ENCODE results near the gene IL17RC.

Gene IL17RC

GRCh38 chr3:9945358-9945757 is 28.5 kb downstream of the IL17RC start:
- no peak for DNase-seq (ENCODE audit: low spot score)
- TF ChIP-seq CTCF (IDR thresholded peaks at IDR 0.05; ENCODE audit: borderline replicate concordance, control extremely low read depth, extremely low read depth, insufficient read depth, missing control alignments): no peak
- in situ Hi-C loops (cut with MboI; ENCODE audit: low sequenced_read_pairs, unreplicated experiment): no loop called here

- DNase-seq (ENCODE audit: low spot score): no peak
- no peak for TF ChIP-seq CTCF (IDR thresholded peaks at IDR 0.05; ENCODE audit: borderline replicate concordance, control extremely low read depth, extremely low read depth, insufficient read depth, missing control alignments)
- in situ Hi-C loops (cut with MboI; ENCODE audit: low sequenced_read_pairs, unreplicated experiment): no loop called here
Measured at GRCh38 chr3:9946112-9947024, 29.5 kb downstream of the IL17RC start.

- in situ Hi-C loops (cut with MboI; ENCODE audit: low sequenced_read_pairs, unreplicated experiment): no loop called here
- DNase-seq (ENCODE audit: low spot score): no peak
- no peak for TF ChIP-seq CTCF (IDR thresholded peaks at IDR 0.05; ENCODE audit: borderline replicate concordance, control extremely low read depth, extremely low read depth, insufficient read depth, missing control alignments)
Measured at GRCh38 chr3:9947025-9947995, 30.4 kb downstream of the IL17RC start.

- no peak for DNase-seq (ENCODE audit: low spot score)
- in situ Hi-C loops (cut with MboI; ENCODE audit: low sequenced_read_pairs, unreplicated experiment): no loop called here
- TF ChIP-seq CTCF (IDR thresholded peaks at IDR 0.05; ENCODE audit: borderline replicate concordance, control extremely low read depth, extremely low read depth, insufficient read depth, missing control alignments): no peak
Measured at GRCh38 chr3:9948586-9948985, 31.7 kb downstream of the IL17RC start.

GRCh38 chr3:9949115-9949514 is 32.2 kb downstream of the IL17RC start:
- DNase-seq (ENCODE audit: low spot score): no peak
- in situ Hi-C loops (cut with MboI; ENCODE audit: low sequenced_read_pairs, unreplicated experiment): no loop called here
- TF ChIP-seq CTCF (IDR thresholded peaks at IDR 0.05; ENCODE audit: borderline replicate concordance, control extremely low read depth, extremely low read depth, insufficient read depth, missing control alignments): no peak

- in situ Hi-C loops (cut with MboI; ENCODE audit: low sequenced_read_pairs, unreplicated experiment): no loop called here
- no peak for DNase-seq (ENCODE audit: low spot score)
- TF ChIP-seq CTCF (IDR thresholded peaks at IDR 0.05; ENCODE audit: borderline replicate concordance, control extremely low read depth, extremely low read depth, insufficient read depth, missing control alignments): no peak
Measured at GRCh38 chr3:9949626-9950025, 32.7 kb downstream of the IL17RC start.
